ELR (cell line): ENCODE results near the gene CCDC24.

ENCODE experiments used
- DNase-seq: peaks from one replicate; pipeline ENCODE4 v3.0.0-alpha.2; 2015; ENCODE audit warnings: low read depth

CCDC24 gene

GRCh38 chr1:43963006-43963405 is 28.4 kb upstream of the CCDC24 start:
- DNase-seq = no peak

GRCh38 chr1:43963890-43964289 is 27.5 kb upstream of the CCDC24 start:
- no peak for DNase-seq

GRCh38 chr1:43965316-43965715 is 26.1 kb upstream of the CCDC24 start:
- no peak for DNase-seq

GRCh38 chr1:43968348-43968948 is 23.0 kb upstream of the CCDC24 start:
- peak; percentile 51 for DNase-seq

GRCh38 chr1:43969416-43969745 is 22.0 kb upstream of the CCDC24 start:
- no peak for DNase-seq

GRCh38 chr1:43969746-43970466 is 21.5 kb upstream of the CCDC24 start, which contains the start of gene DPH2:
DPH2 (plus strand) TSS chr1:43970010; CDS start chr1:43970176, 166 bp downstream.
- DNase-seq = peak; percentile 99

GRCh38 chr1:43970502-43970901 is 20.9 kb upstream of the CCDC24 start:
- DNase-seq = no peak

- no peak for DNase-seq
These were observed 20.5 kb upstream of the CCDC24 start for GRCh38 chr1:43970911-43971310.

GRCh38 chr1:43971336-43971980 is 19.9 kb upstream of the CCDC24 start:
- no peak for DNase-seq

GRCh38 chr1:43973981-43974442 is 17.4 kb upstream of the CCDC24 start:
- DNase-seq = peak; percentile 32

GRCh38 chr1:43974443-43975248 is 16.8 kb upstream of the CCDC24 start, which contains the start of gene ATP6V0B:
ATP6V0B (plus strand) TSS chr1:43974960; CDS start chr1:43975041, 81 bp downstream.
- DNase-seq = peak; percentile 97

GRCh38 chr1:43975249-43975961 is 16.0 kb upstream of the CCDC24 start:
- peak; percentile 42 for DNase-seq

- DNase-seq = peak; percentile 35
These were observed 15.4 kb upstream of the CCDC24 start for GRCh38 chr1:43976045-43976444.

GRCh38 chr1:43976890-43977289 is 14.5 kb upstream of the CCDC24 start:
- no peak for DNase-seq

- DNase-seq = no peak
These were observed 13.8 kb upstream of the CCDC24 start for GRCh38 chr1:43977376-43978263.

GRCh38 chr1:43978264-43978550 is 13.2 kb upstream of the CCDC24 start:
- no peak for DNase-seq

- DNase-seq = peak; percentile 62
These were observed 12.7 kb upstream of the CCDC24 start, which contains the start of gene B4GALT2 for GRCh38 chr1:43978551-43979260. B4GALT2 (plus strand) TSS chr1:43979210; CDS start chr1:43981161, 1,951 bp downstream.

- no peak for DNase-seq
These were observed 12.2 kb upstream of the CCDC24 start for GRCh38 chr1:43979261-43979527.

GRCh38 chr1:43979528-43980254 is 11.7 kb upstream of the CCDC24 start:
- DNase-seq = peak; percentile 79
